B cell (primary cell): Measurements from ENCODE around the gene NRL.

Source experiments
- CTCF ChIP-seq: fragments of 200-600 bp; IDR thresholded peaks from one replicate; pipeline ENCODE4 v1.8.0; 2022; ENCODE audit warnings: antibody characterized with exemption, mild to moderate bottlenecking
- EZH2 ChIP-seq: IDR thresholded peaks from 2 replicates; pipeline ENCODE4 v1.6.1; 2012; ENCODE audit warnings: borderline replicate concordance, low read depth, mild to moderate bottlenecking, moderate library complexity, low read length; ENCODE audit not compliant: insufficient read depth, poor library complexity, severe bottlenecking

GRCh38 chr14:24098229-24098926 is 16.4 kb downstream of the NRL start:
- TF ChIP-seq CTCF (no peak), EZH2 (no peak)
